Cardiac fibroblast (primary cell): ENCODE measurements around the gene ITGB1BP1.

Experiments
- DNase-seq, 2 donors: peaks; one replicate each; pipeline versions ENCODE4 v3.0.0 to v3.0.0-alpha.2; 2010; ENCODE audit warnings: low read depth in 2 of 2
- H3K4me3 ChIP-seq, 2 donors: replicated peaks in 1 of 2; 1 replicate in 1 of 2; 2 replicates in 1 of 2; pipeline ENCODE4 v1.5.1; 2011; ENCODE audit warnings: low read depth in 2 of 2, low read length in 2 of 2, mild to moderate bottlenecking in 2 of 2, moderate library complexity in 1 of 2
- TF ChIP-seq, protein P1 (sequence below): IDR thresholded peaks from one replicate; pipeline ENCODE4 v1.5.1; 2011; ENCODE audit warnings: low read depth, mild to moderate bottlenecking, low read length, inconsistent platforms

ITGB1BP1 gene

GRCh38 chr2:9379391-9379755, 44.0 kb downstream of the ITGB1BP1 start:
- no peak for DNase-seq
- TF ChIP-seq, protein P1, sequence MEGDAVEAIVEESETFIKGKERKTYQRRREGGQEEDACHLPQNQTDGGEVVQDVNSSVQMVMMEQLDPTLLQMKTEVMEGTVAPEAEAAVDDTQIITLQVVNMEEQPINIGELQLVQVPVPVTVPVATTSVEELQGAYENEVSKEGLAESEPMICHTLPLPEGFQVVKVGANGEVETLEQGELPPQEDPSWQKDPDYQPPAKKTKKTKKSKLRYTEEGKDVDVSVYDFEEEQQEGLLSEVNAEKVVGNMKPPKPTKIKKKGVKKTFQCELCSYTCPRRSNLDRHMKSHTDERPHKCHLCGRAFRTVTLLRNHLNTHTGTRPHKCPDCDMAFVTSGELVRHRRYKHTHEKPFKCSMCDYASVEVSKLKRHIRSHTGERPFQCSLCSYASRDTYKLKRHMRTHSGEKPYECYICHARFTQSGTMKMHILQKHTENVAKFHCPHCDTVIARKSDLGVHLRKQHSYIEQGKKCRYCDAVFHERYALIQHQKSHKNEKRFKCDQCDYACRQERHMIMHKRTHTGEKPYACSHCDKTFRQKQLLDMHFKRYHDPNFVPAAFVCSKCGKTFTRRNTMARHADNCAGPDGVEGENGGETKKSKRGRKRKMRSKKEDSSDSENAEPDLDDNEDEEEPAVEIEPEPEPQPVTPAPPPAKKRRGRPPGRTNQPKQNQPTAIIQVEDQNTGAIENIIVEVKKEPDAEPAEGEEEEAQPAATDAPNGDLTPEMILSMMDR = no peak
- H3K4me3 ChIP-seq = no peak overlapping the region

DNA sequence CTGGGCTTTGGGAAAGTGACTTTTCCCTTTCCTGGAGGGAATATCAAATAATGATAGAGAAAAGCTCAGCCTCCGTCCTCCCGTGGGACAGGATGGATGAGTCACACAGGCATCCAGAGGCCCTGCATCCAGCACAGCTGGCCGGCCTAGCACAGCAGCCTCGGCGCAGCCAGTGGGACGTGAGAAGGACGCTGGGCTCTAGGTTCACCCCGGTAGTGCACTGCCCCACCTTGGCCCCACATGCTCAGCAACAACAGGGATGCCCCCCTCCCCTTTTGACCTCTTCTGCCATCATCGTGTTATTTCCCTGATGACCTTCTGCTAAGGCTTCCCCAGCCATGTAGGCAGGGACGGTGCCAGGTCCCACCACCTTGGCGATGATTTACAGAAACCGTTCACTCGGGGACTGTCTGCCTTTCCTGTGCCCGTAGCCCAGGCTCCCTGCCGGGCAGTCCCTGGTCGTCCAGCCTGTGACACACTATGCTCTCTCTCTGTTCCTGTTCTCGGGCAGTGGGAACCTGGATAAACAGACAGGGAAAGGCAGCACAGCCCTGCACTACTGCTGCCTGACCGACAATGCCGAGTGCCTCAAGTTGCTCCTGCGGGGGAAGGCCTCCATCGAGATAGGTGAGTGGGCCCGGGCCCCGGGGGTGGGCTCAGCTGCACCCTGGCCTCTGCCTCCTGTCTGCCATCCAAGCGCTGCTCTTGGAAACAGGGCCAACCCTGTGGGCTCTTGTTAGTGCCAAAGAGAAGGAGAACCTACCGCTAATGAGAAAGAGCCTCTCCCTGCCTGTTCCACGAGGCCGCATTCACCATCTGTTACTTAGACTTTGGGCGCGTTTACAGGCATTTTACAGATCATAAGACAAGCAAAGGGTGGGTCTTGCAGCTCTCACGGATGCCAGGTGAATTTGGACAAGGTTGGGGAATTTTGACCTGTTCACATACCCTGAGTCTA, 44.6 kb downstream of the ITGB1BP1 start:
- no peak overlapping the region for H3K4me3 ChIP-seq
- TF ChIP-seq, protein P1 = no peak
- DNase-seq = peak; percentile 81 to 90

GRCh38 chr2:9377461-9378097, 45.7 kb downstream of the ITGB1BP1 start:
- H3K4me3 ChIP-seq = no peak overlapping the region
- TF ChIP-seq, protein P1 = no peak
- DNase-seq = no peak

GRCh38 chr2:9375857-9376428, 47.4 kb downstream of the ITGB1BP1 start:
- H3K4me3 ChIP-seq = no peak overlapping the region
- DNase-seq = no peak
- TF ChIP-seq, protein P1 = no peak

DNA sequence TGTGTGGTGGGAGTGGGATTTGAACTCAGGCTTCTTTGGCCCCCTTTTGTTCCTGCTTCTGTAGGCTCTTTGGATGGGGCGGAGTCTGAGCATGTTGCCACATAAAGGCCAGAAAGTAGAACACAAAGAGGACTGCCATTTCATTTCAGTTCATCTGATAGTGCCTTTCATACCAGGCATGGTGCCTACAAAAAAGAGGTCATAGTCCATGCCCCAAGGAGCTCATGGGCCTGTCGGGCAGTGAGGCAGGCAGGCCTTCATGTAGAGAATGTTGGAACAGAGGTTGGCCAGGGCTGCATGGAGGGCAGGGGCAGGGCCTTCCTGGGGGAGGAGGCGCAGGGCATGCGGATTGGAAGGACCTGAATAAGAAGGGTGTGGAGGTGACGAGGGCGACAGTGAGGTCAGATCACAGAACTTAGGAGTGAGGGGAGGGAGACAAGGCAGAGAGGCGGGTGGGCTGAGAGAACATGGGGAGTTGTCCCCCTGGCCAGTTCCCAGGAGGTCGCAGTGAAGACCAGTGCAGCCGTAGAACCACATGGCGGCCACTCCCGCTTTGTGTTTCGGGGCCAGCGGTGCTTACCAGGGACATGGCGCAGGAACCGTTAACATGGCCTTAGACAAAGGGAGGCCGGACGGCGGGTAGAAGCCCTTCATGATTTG, 49.1 kb downstream of the ITGB1BP1 start:
- TF ChIP-seq, protein P1 = no peak
- no peak overlapping the region for H3K4me3 ChIP-seq
- DNase-seq = no peak

DNA sequence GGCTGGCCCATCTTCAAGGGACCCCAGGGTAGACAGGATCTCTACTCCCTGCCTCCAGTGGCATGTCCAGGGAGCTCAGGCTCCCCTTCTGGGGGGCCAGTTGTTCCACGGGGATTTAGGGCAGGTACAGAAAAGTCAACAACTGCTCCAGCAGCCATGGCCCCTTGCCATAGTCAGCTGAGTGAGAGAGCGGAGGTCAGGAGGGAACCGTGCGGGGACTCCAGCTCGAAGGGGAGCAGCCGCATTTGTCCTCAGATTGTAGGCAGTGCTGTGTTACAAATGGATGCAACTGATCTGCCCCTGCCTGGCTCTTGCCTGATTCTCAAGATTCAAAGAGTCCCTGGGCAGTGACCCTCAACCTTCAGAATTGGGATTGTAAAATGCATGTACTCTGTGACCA, 49.9 kb downstream of the ITGB1BP1 start:
- no peak for DNase-seq
- no peak overlapping the region for H3K4me3 ChIP-seq
- TF ChIP-seq, protein P1 = no peak
